ENCODE data around the gene OLIG2. TPM values are rescaled to one million over a fixed set of nuclear protein-coding genes. Genes with fewer than 3 reads are reported as not detected.

OLIG2 gene
- total RNA-seq, 1 experiment from 2014 or later, result not detected

GRCh38 chr21:33028773-33029384 lies 3.1 kb downstream of the OLIG2 start:
- Histone ChIP-seq H3K9me3 (ENCODE audit: control insufficient read depth in 1 of 2, insufficient read depth in 1 of 2, low read depth in 1 of 2, low read length in 2 of 2) (no peaks in the 10 kb centered on the region), H3K4me2 (ENCODE audit: low read length) (no peak overlapping the region), H3K27me3 (ENCODE audit: insufficient read depth, low read length) (peaks cover 12% of the 10 kb centered on the region; the same call in 1 of the 2 replicates), H4K20me1 (ENCODE audit: insufficient read depth) (no peaks in the 10 kb centered on the region), H3K4me3 (replicated peaks in 1 of 2; ENCODE audit: low read depth in 1 of 2, low read length in 2 of 2) (no peak overlapping the region), H3K9me2 (ENCODE audit: insufficient read depth) (no peaks in the 10 kb centered on the region), H3K4me1 (ENCODE audit: control insufficient read depth in 1 of 2, insufficient read depth in 2 of 2, low read length in 2 of 2) (no peaks in the 10 kb centered on the region), H3K79me2 (ENCODE audit: insufficient read depth, low read length) (no peaks in the 10 kb centered on the region), H3K36me3 (ENCODE audit: control insufficient read depth in 1 of 2, insufficient read depth in 2 of 2, low read length in 2 of 2) (no peaks in the 10 kb centered on the region), H3K27ac (ENCODE audit: low read depth, low read length) (no peak overlapping the region), H3K9ac (ENCODE audit: low read length) (no peak overlapping the region), H2AFZ (ENCODE audit: low read depth, low read length, poor library complexity, severe bottlenecking) (no peak overlapping the region)
- POLR2A ChIA-PET, result no interaction called here
- BruUV-seq (replicated peaks), result no TSS peak
- no peak for TF ChIP-seq SRF (IDR thresholded peaks at IDR 0.05; ENCODE audit: low read depth)
- no peak for TF ChIP-seq CBX3 (IDR thresholded peaks at IDR 0.05; ENCODE audit: low read depth)
- TF ChIP-seq RAD21 (IDR thresholded peaks at IDR 0.05; ENCODE audit: low read depth), result no peak
- no peak for TF ChIP-seq POLR2A (IDR thresholded peaks at IDR 0.05; ENCODE audit: borderline replicate concordance, extremely low read depth, insufficient read depth, insufficient read length)
- RAD21 ChIA-PET (ENCODE audit: low non-redundant PET in 1 of 2, low total read pairs in 2 of 2, uncharacterized antibody in 2 of 2, unreplicated experiment in 2 of 2), result no interaction called here
- intact Hi-C loops (cut with micrococcal nuclease), result no loop called here
- CTCF ChIA-PET, result no interaction called here
- ATAC-seq (no peak), DNase-seq (ENCODE audit: low read depth, low spot score) (no peak)

GRCh38 chr21:33029385-33029921 lies 3.7 kb downstream of the OLIG2 start:
- H3K9me3 ChIP-seq (ENCODE audit: control insufficient read depth in 1 of 2, insufficient read depth in 1 of 2, low read depth in 1 of 2, low read length in 2 of 2), result no peaks in the 10 kb centered on the region
- H3K4me3 ChIP-seq (replicated peaks in 1 of 2; ENCODE audit: low read depth in 1 of 2, low read length in 2 of 2), result no peak overlapping the region
- BruUV-seq (replicated peaks), result no TSS peak
- no peaks in the 10 kb centered on the region for H3K36me3 ChIP-seq (ENCODE audit: control insufficient read depth in 1 of 2, insufficient read depth in 2 of 2, low read length in 2 of 2)
- DNase-seq (ENCODE audit: low read depth, low spot score) (no peak), ATAC-seq (no peak)
- intact Hi-C loops (cut with micrococcal nuclease), result no loop called here
- CTCF ChIA-PET, result no interaction called here
- no peak overlapping the region for H3K27ac ChIP-seq (ENCODE audit: low read depth, low read length)
- no peaks in the 10 kb centered on the region for H3K9me2 ChIP-seq (ENCODE audit: insufficient read depth)
- POLR2A ChIA-PET, result no interaction called here
- H3K27me3 ChIP-seq (ENCODE audit: insufficient read depth, low read length), result peaks cover 12% of the 10 kb centered on the region; the same call in 1 of the 2 replicates
- H4K20me1 ChIP-seq (ENCODE audit: insufficient read depth), result no peaks in the 10 kb centered on the region
- H2AFZ ChIP-seq (ENCODE audit: low read depth, low read length, poor library complexity, severe bottlenecking), result no peak overlapping the region
- no peak overlapping the region for H3K9ac ChIP-seq (ENCODE audit: low read length)
- no peaks in the 10 kb centered on the region for H3K79me2 ChIP-seq (ENCODE audit: insufficient read depth, low read length)
- no peak overlapping the region for H3K4me2 ChIP-seq (ENCODE audit: low read length)
- RAD21 ChIA-PET (ENCODE audit: low non-redundant PET in 1 of 2, low total read pairs in 2 of 2, uncharacterized antibody in 2 of 2, unreplicated experiment in 2 of 2), result no interaction called here
- no peaks in the 10 kb centered on the region for H3K4me1 ChIP-seq (ENCODE audit: control insufficient read depth in 1 of 2, insufficient read depth in 2 of 2, low read length in 2 of 2)
- TF ChIP-seq POLR2AphosphoS5 (IDR thresholded peaks at IDR 0.05; ENCODE audit: low read depth, low read length) (no peak), ELF1 (IDR thresholded peaks at IDR 0.05; ENCODE audit: borderline replicate concordance, low read depth) (no peak), TCF7L2 (IDR thresholded peaks at IDR 0.05; ENCODE audit: borderline replicate concordance, extremely low read depth, insufficient read depth, insufficient read length) (no peak), SRF (IDR thresholded peaks at IDR 0.05; ENCODE audit: low read depth) (no peak), RAD21 (IDR thresholded peaks at IDR 0.05; ENCODE audit: low read depth) (no peak), POLR2A (IDR thresholded peaks at IDR 0.05; ENCODE audit: borderline replicate concordance, extremely low read depth, insufficient read depth, insufficient read length) (no peak), MAX (IDR thresholded peaks at IDR 0.05) (no peak), ZNF274 (IDR thresholded peaks at IDR 0.05; ENCODE audit: low read depth, low read length) (no peak), ATF3 (IDR thresholded peaks at IDR 0.05) (no peak), JUND (IDR thresholded peaks at IDR 0.05) (no peak), EGR1 (IDR thresholded peaks at IDR 0.05; ENCODE audit: low read depth) (no peak), EZH2 (IDR thresholded peaks at IDR 0.05) (no peak), ZBTB33 (IDR thresholded peaks at IDR 0.05; ENCODE audit: extremely low read depth, insufficient replicate concordance, low read length) (no peak), CTCF (IDR thresholded peaks at IDR 0.05 in 2 of 3, conservative IDR thresholded peaks at IDR 0.05 in 1 of 3; ENCODE audit: borderline replicate concordance in 1 of 3, insufficient read depth in 1 of 3, low read depth in 2 of 3, low read length in 2 of 3) (no peak), FOSL1 (IDR thresholded peaks at IDR 0.05; ENCODE audit: low read depth) (no peak), CEBPB (IDR thresholded peaks at IDR 0.05; ENCODE audit: low read depth) (no peak)
